K562 (cell line): ENCODE measurements around the gene CDX1. TPM values are rescaled to one million over a fixed set of nuclear protein-coding genes. Genes with fewer than 3 reads are reported as not detected.

Source experiments
- ARID2 ChIP-seq: fragments of 450-650 bp; IDR thresholded peaks from 2 replicates; pipeline ENCODE4 v1.6.1; 2017; ENCODE audit warnings: antibody characterized with exemption, mild to moderate bottlenecking
- CC2D1A ChIP-seq: fragments of 450-650 bp; IDR thresholded peaks from 2 replicates; pipeline ENCODE4 v1.6.1; 2017; ENCODE audit warnings: mild to moderate bottlenecking
- CTBP1 ChIP-seq: fragments of 450-650 bp; IDR thresholded peaks from 2 replicates; pipeline ENCODE4 v1.6.1; 2016; ENCODE audit warnings: borderline replicate concordance
- DNMT1 ChIP-seq: fragments of 450-650 bp; IDR thresholded peaks from 2 replicates; pipeline ENCODE4 v1.6.1; 2016; ENCODE audit warnings: antibody characterized with exemption, mild to moderate bottlenecking
- E2F6 ChIP-seq, 2 experiments: IDR thresholded peaks; 2 replicates each; pipeline ENCODE4 v1.6.1; 2011; ENCODE audit warnings: borderline replicate concordance in 1 of 2, control low read depth in 1 of 2, low read depth in 1 of 2, low read length in 1 of 2, mild to moderate bottlenecking in 1 of 2, mixed read lengths in 1 of 2, moderate library complexity in 1 of 2; ENCODE audit not compliant: insufficient read depth in 1 of 2, insufficient read length in 1 of 2, poor library complexity in 1 of 2, severe bottlenecking in 1 of 2; ENCODE audit errors: extremely low read depth in 1 of 2
- GATA2 ChIP-seq: sonication (generic); formaldehyde crosslinking; IDR thresholded peaks from 2 replicates; pipeline ENCODE4 v1.4.0; 2020; ENCODE audit warnings: mild to moderate bottlenecking, missing genetic modification reagents
- KLF16 ChIP-seq: IDR thresholded peaks from 2 replicates; pipeline ENCODE4 v1.6.1; 2016; ENCODE audit warnings: antibody characterized with exemption
- MAZ ChIP-seq, 2 experiments: fragments of 450-650 bp in 1 of 2; sonication (generic) in 1 of 2; formaldehyde crosslinking; IDR thresholded peaks in 1 of 2; conservative IDR thresholded peaks in 1 of 2; 2 replicates each; pipeline versions ENCODE4 v1.4.0 to v1.5.0; 2020; ENCODE audit warnings: mild to moderate bottlenecking in 1 of 2, missing genetic modification reagents in 1 of 2
- MYBL2 ChIP-seq, 2 experiments: fragments of 450-650 bp in 1 of 2; sonication (generic) in 1 of 2; formaldehyde crosslinking in 1 of 2; IDR thresholded peaks; 2 replicates each; pipeline versions ENCODE4 v1.6.1 to v1.8.1; 2017 to 2022; ENCODE audit warnings: borderline replicate concordance in 1 of 2, inconsistent platforms in 1 of 2, low read depth in 1 of 2, mild to moderate bottlenecking in 1 of 2, missing genetic modification reagents in 1 of 2, moderate library complexity in 1 of 2
- NCOA1 ChIP-seq: fragments of 450-650 bp; IDR thresholded peaks from 2 replicates; pipeline ENCODE4 v1.6.1; 2016; ENCODE audit warnings: low read depth
- POLR3A ChIP-seq: IDR thresholded peaks from 2 replicates; pipeline ENCODE4 v1.6.1; 2011; ENCODE audit warnings: borderline replicate concordance, mild to moderate bottlenecking, moderate library complexity; ENCODE audit not compliant: insufficient read length, insufficient read depth; ENCODE audit errors: extremely low read depth
- RAD21 ChIP-seq, 2 experiments: fragments of 250-450 bp in 1 of 2; fragments of 450-650 bp in 1 of 2; sonication (Bioruptor Pico) in 1 of 2; formaldehyde crosslinking in 1 of 2; IDR thresholded peaks in 1 of 2; conservative IDR thresholded peaks in 1 of 2; 2 replicates each; pipeline versions ENCODE4 v1.4.0 to v1.8.0; 2020 to 2022; ENCODE audit warnings: mild to moderate bottlenecking in 2 of 2, moderate library complexity in 1 of 2
- TRIM25 ChIP-seq: fragments of 450-650 bp; IDR thresholded peaks from 2 replicates; pipeline ENCODE4 v1.7.0; 2016; ENCODE audit warnings: borderline replicate concordance
- ZBTB43 ChIP-seq: sonication (generic); formaldehyde crosslinking; IDR thresholded peaks from 2 replicates; pipeline ENCODE4 v1.8.0; 2023; ENCODE audit warnings: mild to moderate bottlenecking, missing genetic modification reagents
- polyA plus RNA-seq, 8 experiments: library from polyadenylated mRNA; depleted of rRNA in 4 of 8; stranded (reverse) in 5 of 8; unstranded in 3 of 8; fragments of >200 nt; fragmentation: Nextera tagmentation in 2 of 8; fragmentation: Illumina TruSeq in 1 of 8; extraction: Ambion mirVana in 2 of 8; extraction: Trizol in 1 of 8; gene quantifications; 2 replicates each; pipeline versions ENCODE4 v1.2.1 to v1.2.3, GENCODE V29; 2011 to 2014; ENCODE audit warnings: inconsistent platforms in 1 of 8, missing spikeins in 1 of 8
- total RNA-seq, 7 experiments: library from RNA; depleted of rRNA in 6 of 7; stranded (reverse); fragments of >200 nt in 6 of 7; fragmentation: Illumina TruSeq in 2 of 7; extraction: Trizol in 2 of 7; gene quantifications; 2 replicates each; pipeline versions ENCODE4 v1.2.1 to v1.2.3, GENCODE V29; 2011 to 2021; ENCODE audit warnings: low replicate concordance in 1 of 7

The CDX1 gene
- total and polyA plus RNA-seq, 9 of the 15 experiments (the other 6 are each of a cell fraction or from before 2014, with no cell fraction given) = 0.06 to 0.16 TPM; not detected in 7

- TF ChIP-seq MYBL2 (IDR thresholded peaks at IDR 0.05; ENCODE audit: low read depth) (no peak), MYBL2 (CRISPR knock-in tag; IDR thresholded peaks at IDR 0.05; ENCODE audit: borderline replicate concordance) (no peak), CTBP1 (peak; percentile 59; the same call in 1 of the 2 replicates), TRIM25 (no peak), ZBTB43 (CRISPR knock-in tag) (0 out of 2 replicates have a peak, but pooled peaks have one; percentile 36), POLR3A (no peak), GATA2 (CRISPR knock-in tag) (peak; percentile 29; the same call in 1 of the 2 replicates), RAD21 (CRISPR knock-in tag; conservative IDR thresholded peaks at IDR 0.05 in 1 of 2, IDR thresholded peaks at IDR 0.05 in 1 of 2) (peak; percentile 51 to 81), DNMT1 (0 out of 2 replicates have a peak, but pooled peaks have one; percentile 32), E2F6 (IDR thresholded peaks at IDR 0.05; ENCODE audit: borderline replicate concordance in 1 of 2, extremely low read depth in 1 of 2, insufficient read depth in 1 of 2, insufficient read length in 1 of 2, low read depth in 1 of 2, low read length in 1 of 2, poor library complexity in 1 of 2, severe bottlenecking in 1 of 2) (no peak), NCOA1 (no peak), KLF16 (0 out of 2 replicates have a peak, but pooled peaks have one; percentile 37), CC2D1A (0 out of 2 replicates have a peak, but pooled peaks have one; percentile 44), MAZ (CRISPR knock-in tag; conservative IDR thresholded peaks at IDR 0.05 in 1 of 2, IDR thresholded peaks at IDR 0.05 in 1 of 2) (peak in 1 of 2 experiments; percentile 70; a peak in 2 of 4 replicates), ARID2 (peak; percentile 44; the same call in 1 of the 2 replicates)
Observed at GRCh38 chr5:150161242-150162141, 5.1 kb upstream of the CDX1 start (continued).
